Measurements from ENCODE around the gene LTBP1.

The LTBP1 gene

DNA sequence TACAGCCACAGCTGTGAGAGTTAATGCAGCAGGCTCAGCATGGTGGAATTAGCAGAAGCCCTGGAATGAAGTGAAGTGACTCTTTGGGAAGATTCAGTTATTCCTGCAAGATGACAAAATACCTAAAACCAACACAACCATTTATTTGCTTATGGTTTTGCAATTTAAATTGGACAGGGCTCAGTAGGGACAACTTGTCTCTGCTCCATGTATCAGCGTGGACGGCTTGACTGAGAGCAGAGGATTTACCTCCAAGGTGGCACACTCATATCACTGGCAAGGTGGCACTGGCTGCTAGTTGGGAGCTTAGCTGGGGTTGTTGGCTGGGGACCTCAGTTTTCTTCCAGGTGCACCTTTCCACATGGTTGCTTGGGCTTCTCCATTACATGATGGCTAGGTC is 58.3 kb downstream of the LTBP1 start:
- POLR2A ChIA-PET (ENCODE audit: low non-redundant PET), result no interaction called here
- CTCF ChIA-PET, result no interaction called here

GRCh38 chr2:33008716-33009115 is 62.0 kb downstream of the LTBP1 start:
- DNase-seq (ENCODE audit: low spot score), result no peak
- ChIA-PET CTCF (no interaction called here), POLR2A (ENCODE audit: low non-redundant PET) (no interaction called here)
- H3K27ac ChIP-seq, result no peak overlapping the region
- TF ChIP-seq CTCF (conservative IDR thresholded peaks at IDR 0.05; ENCODE audit: low read depth), result no peak

More for the DNA sequence above, 58.3 kb downstream of the LTBP1 start:
- DNase-seq (ENCODE audit: low spot score), result no peak
- TF ChIP-seq CTCF (conservative IDR thresholded peaks at IDR 0.05; ENCODE audit: low read depth), result no peak
- H3K27ac ChIP-seq, result no peak overlapping the region

DNA sequence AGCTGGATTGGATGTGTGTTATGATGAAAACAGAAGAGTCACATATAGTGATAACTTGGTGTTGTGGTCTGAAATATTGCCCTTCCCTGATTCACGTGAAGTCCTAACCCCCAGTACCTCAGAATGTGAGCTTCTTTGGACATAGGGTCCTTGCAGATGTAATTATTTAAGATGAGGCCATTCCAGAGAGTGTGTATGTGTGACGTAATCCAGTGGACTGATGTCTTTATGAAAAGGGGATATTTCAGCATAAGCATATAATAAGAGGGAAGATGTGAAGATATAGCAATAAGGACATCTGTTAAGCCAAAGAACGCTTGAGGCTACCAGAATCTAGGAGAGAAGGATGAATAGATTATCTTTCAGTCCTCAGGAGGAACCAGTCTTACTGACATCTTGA is 62.5 kb downstream of the LTBP1 start:
- ChIA-PET CTCF (no interaction called here), POLR2A (ENCODE audit: low non-redundant PET) (no interaction called here)
- no peak for DNase-seq (ENCODE audit: low spot score)
- H3K27ac ChIP-seq, result no peak overlapping the region
- no peak for TF ChIP-seq CTCF (conservative IDR thresholded peaks at IDR 0.05; ENCODE audit: low read depth)

DNA sequence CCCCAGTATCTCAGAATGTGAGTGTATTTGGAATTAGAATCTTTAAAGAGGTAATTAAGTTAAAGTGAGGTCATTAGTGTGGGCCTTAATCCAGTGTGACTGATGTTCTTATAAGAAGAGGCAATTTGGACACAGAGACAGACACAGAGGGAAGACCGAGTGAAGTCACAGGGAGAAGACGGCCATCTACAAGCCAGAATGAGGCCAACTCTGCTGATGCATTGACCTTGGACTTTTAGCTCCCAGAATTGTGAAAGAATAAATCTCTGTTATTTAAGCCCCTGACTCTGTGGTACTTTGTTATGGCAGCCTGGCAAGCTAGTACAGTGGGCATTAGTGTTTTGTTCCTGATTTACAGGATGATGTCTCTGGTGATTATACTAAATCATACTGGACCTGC is 64.6 kb downstream of the LTBP1 start:
- ChIA-PET POLR2A (ENCODE audit: low non-redundant PET) (no interaction called here), CTCF (no interaction called here)
- H3K27ac ChIP-seq, result no peak overlapping the region
- TF ChIP-seq CTCF (conservative IDR thresholded peaks at IDR 0.05; ENCODE audit: low read depth), result no peak
- no peak for DNase-seq (ENCODE audit: low spot score)

DNA sequence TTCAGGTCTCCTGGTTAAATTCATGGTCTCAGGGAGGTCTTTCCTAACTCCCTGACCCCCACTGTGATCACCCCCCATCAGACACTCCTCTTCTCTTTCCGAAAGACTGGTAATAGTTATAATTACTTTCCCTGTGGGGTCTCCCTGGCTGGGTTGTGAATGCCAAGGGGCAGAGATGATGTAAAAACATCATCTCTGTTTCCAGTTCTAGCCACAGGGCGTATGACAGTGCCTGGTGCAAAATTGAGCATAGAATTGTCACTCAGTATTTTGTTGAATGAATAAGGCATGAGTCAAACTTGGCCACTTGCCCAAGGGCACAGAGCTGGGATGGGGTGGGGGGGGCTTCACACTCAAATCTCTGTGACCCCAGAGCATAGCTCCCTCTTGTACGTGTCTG is 65.2 kb downstream of the LTBP1 start:
- ChIA-PET CTCF (interaction anchor here (0.9 kb wide), 1 partner anchor 20 kb away, joined by 3 read pairs; no protein-coding TSS in a partner anchor), POLR2A (ENCODE audit: low non-redundant PET) (no interaction called here)
- DNase-seq (ENCODE audit: low spot score), result no peak
- no peak for TF ChIP-seq CTCF (conservative IDR thresholded peaks at IDR 0.05; ENCODE audit: low read depth)
- H3K27ac ChIP-seq, result no peak overlapping the region

GRCh38 chr2:33013684-33014110 is 66.9 kb downstream of the LTBP1 start:
- ChIA-PET POLR2A (ENCODE audit: low non-redundant PET) (no interaction called here), CTCF (no interaction called here)
- H3K27ac ChIP-seq, result no peak overlapping the region
- no peak for DNase-seq (ENCODE audit: low spot score)
- TF ChIP-seq CTCF (conservative IDR thresholded peaks at IDR 0.05; ENCODE audit: low read depth), result no peak

- DNase-seq (ENCODE audit: low spot score), result peak; percentile 50
- H3K27ac ChIP-seq, result no peak overlapping the region
- ChIA-PET CTCF (no interaction called here), POLR2A (ENCODE audit: low non-redundant PET) (no interaction called here)
- no peak for TF ChIP-seq CTCF (conservative IDR thresholded peaks at IDR 0.05; ENCODE audit: low read depth)
Measured at GRCh38 chr2:33014268-33014667, 67.5 kb downstream of the LTBP1 start.

Measured in RWPE1 (cell line).